ENCODE measurements around the gene RPL31. TPM values are rescaled to one million over a fixed set of nuclear protein-coding genes. Genes with fewer than 3 reads are reported as not detected.
A peak's percentile ranks its signal among the peaks of the same experiment; 100 is the strongest.

Gene RPL31
- total RNA-seq, 4 donors from 2014 or later, result 258 to 1,056 (median 762) TPM

DNA sequence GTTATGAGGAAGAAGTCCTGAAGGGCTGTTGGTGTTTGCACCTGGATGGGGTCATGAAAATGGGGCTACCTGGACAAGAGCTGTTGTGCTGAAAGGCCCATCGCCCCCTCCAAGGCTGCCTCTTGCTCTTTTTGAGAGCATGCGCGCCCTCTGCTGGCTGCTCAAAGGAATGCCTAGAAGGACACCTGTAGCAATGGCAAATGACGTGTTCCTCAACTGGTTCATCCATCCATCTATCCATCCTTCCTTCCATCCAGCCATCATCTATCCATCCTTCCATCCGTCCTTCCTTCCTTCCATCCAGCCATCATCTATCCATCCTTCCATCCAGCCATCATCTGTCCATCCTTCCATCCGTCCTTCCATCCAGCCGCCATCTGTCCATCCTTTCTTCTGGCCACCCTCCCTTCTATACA lies 17.2 kb upstream of the RPL31 start:
- no peaks in the 10 kb centered on the region for H3K27me3 ChIP-seq
- intact Hi-C loops (cut with DNase I; ENCODE audit: low total_unique reads), result loop anchor here (5.0 kb wide), 3 partner anchors 158 to 378 kb away; no protein-coding TSS in a partner anchor
- H3K4me3 ChIP-seq, result no peak overlapping the region
- no peaks in the 10 kb centered on the region for H3K4me1 ChIP-seq
- H3K9me3 ChIP-seq, result no peaks in the 10 kb centered on the region
- TF ChIP-seq POLR2AphosphoS5 (IDR thresholded peaks at IDR 0.05) (no peak), EP300 (IDR thresholded peaks at IDR 0.05; ENCODE audit: low read depth) (no peak), CTCF (IDR thresholded peaks at IDR 0.05) (peak; percentile 87 to 92 (median 90)), POLR2A (IDR thresholded peaks at IDR 0.05) (no peak)
- H3K27ac ChIP-seq, result no peak overlapping the region
- DNase-seq, result peak; percentile 77
- in situ Hi-C loops (cut with MboI; ENCODE audit: low pct_ligation_motif_present in 1 of 4, low pct_unique_long_range_greater_than_20kb in 1 of 4, low sequenced_read_pairs in 3 of 4), result loop anchor here (5.0 to 25.0 kb wide), 5 partner anchors 250 to 380 kb away; no protein-coding TSS in a partner anchor
- 29 to 50% methylated on average over 4 to 7 of the region's 7 CpGs for WGBS, 2 donors (ENCODE audit: low coverage in 1 of 2)
- H3K36me3 ChIP-seq, result no peaks in the 10 kb centered on the region

DNA sequence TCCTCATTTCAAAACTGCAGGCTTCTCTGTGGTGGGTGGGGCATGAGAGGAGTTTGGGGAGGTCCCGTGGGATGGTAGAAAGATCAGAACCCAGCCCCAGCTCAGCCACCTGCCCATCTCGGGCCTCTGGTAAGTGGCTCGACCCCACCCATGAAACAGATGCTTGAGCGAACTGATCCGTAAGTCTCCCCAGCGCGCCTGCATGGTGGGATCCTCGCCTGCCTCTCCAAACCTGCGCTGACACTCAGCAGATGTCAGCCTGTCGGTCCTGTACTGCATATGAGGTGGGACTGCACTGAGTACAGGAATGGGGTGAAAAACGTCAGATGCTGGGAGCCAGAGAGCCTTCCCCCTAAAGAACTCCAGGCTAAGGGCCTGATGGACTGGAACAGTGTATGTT lies 15.9 kb upstream of the RPL31 start:
- TF ChIP-seq CTCF (IDR thresholded peaks at IDR 0.05) (no peak), POLR2AphosphoS5 (IDR thresholded peaks at IDR 0.05) (no peak)

GRCh38 chr2:100987536-100987935 lies 14.6 kb upstream of the RPL31 start:
- in situ Hi-C loops (cut with MboI; ENCODE audit: low pct_ligation_motif_present in 1 of 4, low pct_unique_long_range_greater_than_20kb in 1 of 4, low sequenced_read_pairs in 3 of 4), result loop anchor here in 3 of 4 donors (10.0 to 25.0 kb wide), 4 partner anchors 253 to 383 kb away; no protein-coding TSS in a partner anchor

More for the DNA sequence above, 15.9 kb upstream of the RPL31 start:
- Histone ChIP-seq H3K36me3 (no peaks in the 10 kb centered on the region), H3K27me3 (no peaks in the 10 kb centered on the region), H3K9me3 (no peaks in the 10 kb centered on the region), H3K27ac (no peak overlapping the region), H3K4me3 (no peak overlapping the region), H3K4me1 (no peaks in the 10 kb centered on the region)
- 91% methylated on average over 11 of the region's 11 CpGs; no CpG with 5 or more reads in 1 of the 2 donors for WGBS, 2 donors (ENCODE audit: low coverage in 1 of 2)
- DNase-seq, result no peak
- intact Hi-C loops (cut with DNase I; ENCODE audit: low total_unique reads) (loop anchor here (5.0 kb wide), 1 partner anchor 379 kb away; no protein-coding TSS in a partner anchor), in situ Hi-C loops (cut with MboI; ENCODE audit: low pct_ligation_motif_present in 1 of 4, low pct_unique_long_range_greater_than_20kb in 1 of 4, low sequenced_read_pairs in 3 of 4) (loop anchor here in 3 of 4 donors (10.0 to 25.0 kb wide), 4 partner anchors 251 to 381 kb away; no protein-coding TSS in a partner anchor)

DNA sequence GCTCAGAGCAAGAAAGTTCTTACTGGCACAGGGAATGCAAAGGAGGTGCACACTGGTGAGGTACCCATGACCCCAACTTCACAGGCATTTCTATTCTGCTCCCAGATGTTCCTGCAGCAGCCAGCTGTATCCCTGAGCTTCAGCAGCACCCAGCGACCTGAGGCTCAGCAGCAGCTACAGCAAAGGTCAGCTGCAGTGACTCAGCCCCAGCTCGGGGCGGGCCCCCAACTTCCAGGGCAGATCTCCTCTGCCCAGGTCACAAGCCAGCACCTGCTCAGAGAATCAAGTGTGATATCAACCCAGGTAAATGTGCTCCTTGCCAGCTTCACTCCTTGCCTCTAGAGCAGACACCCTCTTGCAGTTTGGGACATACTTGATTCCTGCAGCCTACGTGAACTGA lies 14.1 kb upstream of the RPL31 start:
- in situ Hi-C loops (cut with MboI; ENCODE audit: low pct_ligation_motif_present in 1 of 4, low pct_unique_long_range_greater_than_20kb in 1 of 4, low sequenced_read_pairs in 3 of 4), result loop anchor here in 3 of 4 donors (10.0 to 25.0 kb wide), 4 partner anchors 253 to 383 kb away; no protein-coding TSS in a partner anchor
- Histone ChIP-seq H3K27me3 (no peaks in the 10 kb centered on the region), H3K27ac (no peak overlapping the region), H3K36me3 (no peaks in the 10 kb centered on the region), H3K4me3 (no peak overlapping the region), H3K9me3 (no peaks in the 10 kb centered on the region), H3K4me1 (no peaks in the 10 kb centered on the region)
- 88 to 100% methylated on average over 1 to 4 of the region's 4 CpGs for WGBS, 2 donors (ENCODE audit: low coverage in 1 of 2)
- no peak for TF ChIP-seq POLR2A (IDR thresholded peaks at IDR 0.05)
- no peak for TF ChIP-seq POLR2AphosphoS5 (IDR thresholded peaks at IDR 0.05)
- no peak for TF ChIP-seq CTCF (IDR thresholded peaks at IDR 0.05)
- no peak for TF ChIP-seq EP300 (IDR thresholded peaks at IDR 0.05; ENCODE audit: low read depth)
- DNase-seq, result no peak
- intact Hi-C loops (cut with DNase I; ENCODE audit: low total_unique reads), result loop anchor here (5.0 kb wide), 1 partner anchor 381 kb away; no protein-coding TSS in a partner anchor

More at GRCh38 chr2:100987536-100987935, 14.6 kb upstream of the RPL31 start:
- intact Hi-C loops (cut with DNase I; ENCODE audit: low total_unique reads), result loop anchor here (5.0 kb wide), 1 partner anchor 380 kb away; no protein-coding TSS in a partner anchor
- 90 to 92% methylated on average over 2 to 3 of the region's 3 CpGs for WGBS, 2 donors (ENCODE audit: low coverage in 1 of 2)
- Histone ChIP-seq H3K4me3 (no peak overlapping the region), H3K4me1 (no peaks in the 10 kb centered on the region), H3K36me3 (no peaks in the 10 kb centered on the region), H3K9me3 (no peaks in the 10 kb centered on the region), H3K27ac (no peak overlapping the region), H3K27me3 (no peaks in the 10 kb centered on the region)
- no peak for DNase-seq
- no peak for TF ChIP-seq EP300 (IDR thresholded peaks at IDR 0.05; ENCODE audit: low read depth)
- no peak for TF ChIP-seq CTCF (IDR thresholded peaks at IDR 0.05)
- no peak for TF ChIP-seq POLR2AphosphoS5 (IDR thresholded peaks at IDR 0.05)
- TF ChIP-seq POLR2A (IDR thresholded peaks at IDR 0.05), result no peak

Data from transverse colon (tissue), 4 donors.